HG02981 (cell line): ENCODE data around the gene MRC1.

Experiments
- ATAC-seq: cut with Tn5 transposase; IDR thresholded peaks from one replicate; pipeline ENCODE4 v1.9.1; 2021; ENCODE audit warnings: mild to moderate bottlenecking, moderate library complexity; ENCODE audit not compliant: unreplicated experiment

The MRC1 gene

GRCh38 chr10:17808971-17809841 is at the start of gene MRC1:
Gene MRC1 (plus strand): TSS chr10:17809348. CDS start chr10:17809466, 118 bp downstream.
- no peak for ATAC-seq

- ATAC-seq, result no peak
These were observed 45.0 kb upstream of the MRC1 start for GRCh38 chr10:17764142-17764541.

DNA sequence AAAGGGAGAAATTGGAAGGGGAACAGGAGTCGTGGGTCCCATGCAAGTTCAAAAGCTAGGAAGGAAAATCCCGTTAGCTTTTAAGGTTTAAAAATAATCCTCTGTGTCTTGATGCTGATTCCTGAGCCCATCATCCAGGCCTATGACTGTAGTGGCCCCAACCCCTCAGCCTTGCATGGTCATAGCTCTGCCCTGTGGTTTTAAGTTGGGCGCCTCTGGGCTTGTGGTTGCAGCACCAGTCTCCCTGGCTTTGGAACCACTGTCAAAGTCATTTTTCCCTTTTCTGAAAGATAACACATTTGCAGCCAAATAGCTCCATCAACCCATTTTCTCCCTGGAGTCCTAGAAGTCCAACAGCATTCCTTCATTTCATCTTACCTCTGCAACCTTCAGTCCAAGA is 43.5 kb upstream of the MRC1 start:
- ATAC-seq, result no peak

DNA sequence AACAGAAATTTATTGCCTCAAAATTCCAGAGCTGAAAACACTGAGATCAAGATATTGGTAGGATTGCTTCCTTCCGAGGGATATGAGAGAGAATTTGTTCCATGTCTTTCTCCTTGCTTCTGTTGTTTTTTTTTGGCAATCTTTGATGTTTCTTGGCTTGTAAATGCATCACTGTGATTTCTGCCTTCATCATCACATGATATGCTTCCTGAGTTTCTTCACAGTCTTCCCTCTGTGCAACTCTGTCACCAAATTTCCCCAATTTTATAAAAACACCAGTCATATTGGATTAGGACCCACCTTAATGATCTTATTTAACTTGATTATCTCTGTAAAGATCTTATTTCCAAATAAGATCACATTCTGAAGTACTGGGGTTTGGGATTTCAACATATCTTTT is 42.4 kb upstream of the MRC1 start:
- ATAC-seq, result no peak

- ATAC-seq, result no peak
These were observed 40.7 kb upstream of the MRC1 start for GRCh38 chr10:17768496-17768895.

- ATAC-seq, result no peak
These were observed 40.2 kb upstream of the MRC1 start for GRCh38 chr10:17768957-17769356.

DNA sequence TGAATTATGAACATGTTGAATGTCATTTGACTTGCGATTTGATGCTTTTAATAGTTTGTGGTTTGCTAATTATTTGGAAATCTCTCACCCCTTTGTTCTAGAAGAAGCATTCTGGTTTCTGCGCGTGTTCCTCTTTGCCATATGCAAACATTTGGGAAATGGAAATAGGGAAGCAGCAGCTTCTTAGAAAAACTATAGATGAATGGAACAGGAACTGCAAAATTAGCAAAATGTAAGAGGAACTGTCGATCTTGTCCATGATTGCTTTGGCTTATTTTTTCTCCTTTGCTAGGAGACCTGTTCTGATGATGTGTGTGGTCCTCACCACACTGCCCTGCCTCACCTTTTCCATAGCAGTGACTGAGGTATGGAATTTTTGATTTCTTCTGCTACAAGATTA is 38.1 kb upstream of the MRC1 start:
- ATAC-seq, result no peak

DNA sequence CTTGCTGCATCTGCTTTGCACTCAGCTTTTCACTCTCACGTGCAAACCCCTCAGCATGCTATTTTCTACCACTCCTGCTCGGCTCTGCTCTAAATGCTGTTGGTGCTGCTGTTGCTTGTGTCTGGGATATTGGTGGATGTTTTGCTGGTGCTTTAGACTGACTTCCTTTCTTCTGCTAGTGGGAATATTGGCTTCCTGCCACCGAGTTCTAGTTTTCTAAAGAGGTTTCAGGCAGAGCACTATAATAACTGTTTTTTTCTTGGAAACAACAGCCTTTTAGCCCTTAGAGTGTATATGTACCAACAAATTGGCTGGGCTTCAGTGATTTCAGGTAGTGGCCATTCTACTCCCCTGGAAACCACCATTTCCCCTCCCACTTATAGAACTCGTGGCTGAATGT is 29.4 kb upstream of the MRC1 start:
- no peak for ATAC-seq

GRCh38 chr10:17780727-17781126 is 28.4 kb upstream of the MRC1 start:
- ATAC-seq, result no peak

- ATAC-seq, result no peak
These were observed 27.3 kb upstream of the MRC1 start for GRCh38 chr10:17781856-17782255.

GRCh38 chr10:17782921-17783665 is 26.1 kb upstream of the MRC1 start:
- ATAC-seq, result no peak

GRCh38 chr10:17783751-17784150 is 25.4 kb upstream of the MRC1 start:
- ATAC-seq, result no peak

DNA sequence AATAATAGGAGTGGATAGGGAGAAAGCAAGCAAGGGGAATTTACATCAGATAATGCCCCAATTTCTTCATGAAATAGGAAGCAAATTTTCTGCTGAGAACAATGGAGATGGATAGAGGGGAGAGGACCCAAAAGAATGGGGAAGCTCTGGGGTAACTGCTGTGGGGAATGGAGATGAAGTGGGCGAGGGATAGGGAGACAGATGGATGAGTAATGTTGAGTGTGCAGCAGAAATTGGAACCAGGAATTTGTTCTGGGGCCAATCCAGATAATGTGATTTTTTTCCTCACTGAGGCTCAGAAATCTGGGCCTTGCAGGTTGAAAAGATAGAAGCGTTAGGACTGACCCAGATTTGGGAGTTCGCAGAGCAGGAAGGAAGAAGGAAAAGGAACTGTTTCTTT is 24.5 kb upstream of the MRC1 start:
- ATAC-seq, result no peak

- ATAC-seq, result no peak
These were observed 23.7 kb upstream of the MRC1 start for GRCh38 chr10:17785276-17785930.

- no peak for ATAC-seq
These were observed 21.8 kb upstream of the MRC1 start for GRCh38 chr10:17787087-17787961.

- ATAC-seq, result no peak
These were observed 20.5 kb upstream of the MRC1 start for GRCh38 chr10:17788646-17789045.

GRCh38 chr10:17789396-17789795 is 19.8 kb upstream of the MRC1 start:
- ATAC-seq, result no peak

DNA sequence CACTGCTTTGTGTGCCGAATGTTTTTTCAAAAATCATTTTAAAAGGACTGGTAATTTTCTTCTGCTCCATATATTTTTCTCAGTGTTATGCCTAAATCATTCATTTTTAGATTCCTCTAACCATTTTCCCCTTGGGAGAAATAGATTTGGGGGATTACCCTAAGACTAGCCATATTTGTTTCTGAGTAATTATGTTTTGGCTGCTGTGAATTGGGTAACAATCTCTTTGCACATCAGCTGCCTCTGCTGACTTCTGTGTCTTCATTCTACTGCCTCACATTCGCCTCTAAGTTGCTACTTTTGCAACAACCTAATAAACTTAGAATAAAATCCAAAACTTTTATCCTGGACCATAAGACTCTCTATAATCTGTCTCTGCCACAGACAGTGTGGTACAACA is 18.5 kb upstream of the MRC1 start:
- no peak for ATAC-seq

DNA sequence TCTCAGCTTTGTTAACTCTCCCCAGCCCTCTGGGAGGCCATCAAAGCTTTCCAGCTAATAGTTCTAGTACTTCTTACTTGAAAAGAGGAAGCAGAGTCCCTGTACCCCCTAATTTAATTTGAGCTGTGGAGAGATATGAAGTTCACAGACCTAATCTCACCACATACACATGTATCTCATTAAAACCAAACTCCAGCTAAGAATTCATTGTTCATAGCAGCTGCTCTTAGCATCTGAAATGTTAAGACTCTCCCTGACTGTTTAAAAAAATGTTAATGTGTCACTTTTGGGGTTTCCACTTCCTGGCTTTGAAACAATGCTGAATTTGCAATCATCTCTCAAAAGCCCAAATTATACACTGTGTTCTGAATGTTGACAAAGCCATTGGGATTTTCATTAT is 16.2 kb upstream of the MRC1 start:
- no peak for ATAC-seq

GRCh38 chr10:17793823-17794644 is 15.1 kb upstream of the MRC1 start:
- no peak for ATAC-seq
